Sciatic nerve (tissue), 2 donors: Measurements from ENCODE around the gene NIP7. TPM values are rescaled to one million over a fixed set of nuclear protein-coding genes. Genes with fewer than 3 reads are reported as not detected.

Source experiments
- ATAC-seq: fragments of 200-7000 bp; cut with Tn5 transposase; one replicate; pipeline ENCODE4 v1.9.1; 2020; ENCODE audit warnings: mild to moderate bottlenecking, moderate library complexity
- DNase-seq: peaks from one replicate; pipeline ENCODE4 v3.0.0-alpha.2; 2020; ENCODE audit warnings: low spot score
- intact Hi-C: fragments of 100-400 bp; cut with DNase I; formaldehyde crosslinking; loops from one replicate; pipeline ENCODE4 v1.14.2; 2022
- total RNA-seq: library from RNA; stranded (reverse); fragmentation: NEBNext Ultra II Directional; extraction: Animal tissue kit (Norgen Biotek cat#: 25700); gene quantifications from one replicate; pipeline ENCODE4 v1.2.1, GENCODE V29; 2021
- donor health status: DM: no; HTN: no; CAD: no.
- donor health status: DM: no; HTN: no; CAD: no.

NIP7 gene
- total RNA-seq, 1 donor from 2014 or later = 10.5 TPM

DNA sequence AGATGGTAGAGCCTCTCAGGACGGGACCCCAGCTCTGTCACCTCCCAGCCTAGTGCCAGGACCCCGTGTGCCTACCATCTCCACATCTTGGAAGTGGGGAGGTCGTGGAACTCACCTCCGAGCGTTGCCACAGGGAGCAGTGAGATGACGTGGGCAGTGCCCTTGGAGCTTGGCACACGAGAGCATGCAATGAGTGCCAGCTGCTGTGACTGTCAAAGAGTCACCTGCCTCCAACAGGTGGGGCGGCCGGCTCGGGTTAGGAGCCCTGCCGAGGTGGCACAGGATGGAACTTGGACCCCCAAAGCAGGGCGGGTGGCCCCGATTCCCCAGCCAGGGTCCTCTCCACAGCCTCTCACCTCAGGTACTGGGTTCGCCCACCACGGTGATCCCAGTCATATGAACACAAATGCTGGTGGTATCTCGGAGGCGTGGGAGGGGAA is 23.0 kb upstream of the NIP7 start:
- intact Hi-C loops = no loop called here
- no peak for DNase-seq
- no peak for ATAC-seq

- DNase-seq (no peak), ATAC-seq (no peak)
- intact Hi-C loops = no loop called here
These were observed 21.2 kb upstream of the NIP7 start for GRCh38 chr16:69318177-69318910.

- intact Hi-C loops = no loop called here
- ATAC-seq (no peak), DNase-seq (no peak)
These were observed 20.7 kb upstream of the NIP7 start for GRCh38 chr16:69318911-69319289.

DNA sequence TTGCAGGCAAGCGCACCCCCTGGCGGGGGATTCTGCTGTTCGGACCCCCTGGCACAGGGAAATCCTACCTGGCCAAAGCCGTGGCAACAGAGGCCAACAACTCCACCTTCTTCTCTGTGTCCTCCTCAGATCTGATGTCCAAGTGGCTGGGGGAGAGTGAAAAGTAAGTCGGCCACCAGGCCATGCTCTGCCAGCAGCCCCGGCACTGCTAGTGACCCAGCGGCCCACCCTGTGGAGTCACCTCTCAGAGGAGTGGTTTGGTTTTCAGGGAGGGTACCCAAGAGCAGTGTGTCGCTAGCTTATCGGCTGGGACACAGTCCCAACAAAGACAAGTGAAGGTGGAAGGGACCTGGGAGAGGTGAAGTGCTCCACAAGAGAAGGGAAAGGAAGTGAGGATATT is 20.2 kb upstream of the NIP7 start:
- intact Hi-C loops = no loop called here
- ATAC-seq = no peak
- DNase-seq = no peak

GRCh38 chr16:69319826-69320739 is 19.5 kb upstream of the NIP7 start:
- ATAC-seq (no peak), DNase-seq (no peak)

GRCh38 chr16:69320740-69321073 is 18.9 kb upstream of the NIP7 start:
- intact Hi-C loops = no loop called here
- DNase-seq (peak; percentile 39), ATAC-seq (no peak)

More at GRCh38 chr16:69319826-69320739, 19.5 kb upstream of the NIP7 start:
- intact Hi-C loops = no loop called here

- intact Hi-C loops = no loop called here
- no peak for ATAC-seq
- DNase-seq = peak; percentile 53
These were observed 18.5 kb upstream of the NIP7 start for GRCh38 chr16:69321080-69321479.

DNA sequence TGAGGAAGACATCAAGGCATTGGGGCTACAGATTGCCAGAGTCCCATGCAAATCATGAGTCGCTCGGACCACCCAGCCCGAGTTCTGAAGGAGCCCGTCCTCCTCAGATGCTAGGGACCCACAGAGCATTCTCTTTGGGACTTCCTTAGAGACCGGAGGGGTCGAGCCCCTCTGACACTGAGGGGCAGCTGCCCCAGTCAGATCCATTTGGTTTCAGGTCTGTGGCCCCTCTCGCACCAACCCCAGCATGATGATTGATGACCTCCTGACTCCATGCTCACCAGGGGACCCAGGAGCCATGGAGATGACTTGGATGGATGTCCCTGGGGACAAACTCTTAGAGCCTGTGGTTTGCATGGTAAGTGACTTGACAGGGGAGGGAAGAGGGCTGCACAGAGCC is 17.2 kb upstream of the NIP7 start:
- intact Hi-C loops = no loop called here
- ATAC-seq (no peak), DNase-seq (no peak)

DNA sequence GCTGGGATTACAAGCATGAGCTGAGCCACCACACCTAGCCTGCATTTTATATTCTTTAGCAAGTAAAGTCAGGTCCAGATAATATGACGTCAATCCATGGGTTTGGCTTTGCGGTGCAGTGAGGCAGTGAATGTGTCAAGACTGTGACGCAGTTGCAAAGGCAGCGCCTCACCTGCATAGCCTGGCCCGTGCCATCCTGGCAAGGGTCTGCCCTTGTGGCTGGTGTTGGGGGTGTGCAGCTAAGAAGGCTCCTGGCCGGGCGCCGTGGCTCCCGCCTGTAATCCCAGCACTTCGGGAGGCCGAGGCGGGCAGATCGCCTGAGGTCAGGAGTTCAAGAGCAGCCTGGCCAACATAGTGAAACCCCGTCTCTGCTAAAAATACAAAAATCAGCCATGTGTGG is 16.2 kb upstream of the NIP7 start:
- intact Hi-C loops = no loop called here
- no peak for DNase-seq

DNA sequence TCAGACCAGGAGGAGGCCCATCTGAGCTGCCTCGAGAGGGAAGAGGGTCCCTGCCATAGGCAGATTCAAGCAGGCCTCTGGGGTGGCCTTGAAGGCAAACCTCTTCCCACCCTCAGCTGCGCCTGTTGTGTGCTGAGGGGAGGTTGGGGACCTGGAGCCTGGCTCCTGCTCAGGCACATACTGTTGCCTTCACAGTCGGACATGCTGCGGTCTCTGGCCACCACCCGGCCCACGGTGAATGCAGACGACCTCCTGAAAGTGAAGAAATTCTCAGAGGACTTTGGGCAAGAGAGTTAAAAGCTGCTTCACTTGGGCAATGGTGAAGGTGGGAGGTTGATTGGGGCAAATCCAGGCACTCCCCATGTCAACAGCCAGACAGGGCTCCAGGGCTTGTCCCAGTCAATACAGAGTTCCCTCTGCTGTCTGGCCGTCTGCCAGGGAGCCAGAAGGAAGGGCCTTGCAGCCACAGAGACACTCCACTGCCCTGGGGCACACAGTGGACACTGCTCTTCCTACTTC is 15.5 kb upstream of the NIP7 start:
- peak; percentile 59 for ATAC-seq

More for the DNA sequence above, 16.2 kb upstream of the NIP7 start:
- ATAC-seq = no peak

DNA sequence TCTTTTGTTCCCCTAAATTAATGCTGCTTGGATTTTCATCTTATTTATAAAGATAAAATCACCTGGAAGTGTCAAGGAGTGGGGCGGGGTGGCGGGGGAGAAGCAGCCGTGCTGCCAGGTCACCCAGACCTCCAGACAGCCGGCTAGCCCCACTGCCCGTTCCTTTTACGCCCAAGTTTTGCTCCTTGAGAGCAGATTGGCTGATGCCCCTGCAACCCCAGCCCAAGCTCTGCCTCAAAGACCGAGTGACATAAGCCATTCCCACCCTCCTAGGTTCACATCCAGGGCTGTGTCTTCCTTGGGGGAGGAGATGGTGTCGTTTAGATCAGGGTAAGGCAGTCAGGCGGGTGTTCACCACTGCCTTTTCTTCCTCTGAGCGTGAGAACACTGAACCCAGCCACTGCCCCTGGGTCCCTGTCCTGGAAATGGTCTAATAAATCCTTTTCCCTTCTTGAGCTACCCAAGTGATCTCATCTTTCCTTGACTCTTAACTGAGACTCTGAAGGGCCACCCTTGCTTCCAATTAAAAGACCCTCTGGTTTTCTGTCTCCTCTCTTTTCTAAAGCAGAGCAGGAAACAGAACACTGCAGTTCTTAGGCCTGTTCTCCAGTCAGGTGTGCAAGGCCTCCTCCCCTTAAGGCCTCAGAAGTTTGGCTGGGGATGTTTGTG is 14.9 kb upstream of the NIP7 start:
- ATAC-seq (no peak), DNase-seq (no peak)
- intact Hi-C loops = no loop called here

More for the DNA sequence above, 15.5 kb upstream of the NIP7 start:
- intact Hi-C loops = no loop called here
- peak; percentile 82 for DNase-seq

- intact Hi-C loops = no loop called here
- ATAC-seq = no peak
These were observed 13.8 kb upstream of the NIP7 start for GRCh38 chr16:69325784-69326171.

GRCh38 chr16:69326172-69326873 is 13.2 kb upstream of the NIP7 start:
- intact Hi-C loops = no loop called here
- ATAC-seq = no peak
- DNase-seq = no peak

More at GRCh38 chr16:69325784-69326171, 13.8 kb upstream of the NIP7 start:
- peak; percentile 46 for DNase-seq

DNA sequence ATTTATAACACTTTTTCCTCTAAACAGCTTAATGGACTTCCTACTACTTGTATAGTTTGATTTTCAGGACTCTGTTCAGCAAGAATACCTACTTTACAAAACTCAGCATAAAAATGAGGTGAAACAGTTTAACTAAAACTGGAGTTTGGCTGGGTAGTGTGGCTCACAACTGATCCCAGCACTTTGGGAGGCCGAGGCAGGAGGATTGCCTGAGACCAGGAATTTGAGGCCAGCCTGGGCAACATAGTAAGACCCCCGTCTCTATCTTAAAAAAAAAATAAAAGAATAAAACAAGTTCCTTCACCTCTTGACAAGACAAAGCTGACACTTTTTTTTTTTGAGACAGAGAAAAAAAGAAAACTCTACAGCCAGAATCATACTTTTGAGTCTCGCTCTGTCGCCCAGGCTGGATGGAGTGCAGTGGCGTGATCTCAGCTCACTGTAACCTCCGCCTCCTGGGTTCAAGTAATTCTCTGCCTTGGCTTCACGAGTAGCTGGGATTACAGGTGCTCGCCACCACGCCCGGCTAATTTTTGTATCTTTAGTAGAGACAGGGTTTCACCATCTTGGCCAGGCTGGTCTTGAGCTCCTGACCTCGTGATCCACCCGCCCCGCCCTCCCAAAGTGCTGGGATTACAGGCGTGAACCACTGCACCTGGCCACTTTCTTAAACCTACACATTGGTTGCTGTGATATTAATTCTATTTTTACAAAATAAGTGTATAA is 11.8 kb upstream of the NIP7 start:
- DNase-seq = no peak

DNA sequence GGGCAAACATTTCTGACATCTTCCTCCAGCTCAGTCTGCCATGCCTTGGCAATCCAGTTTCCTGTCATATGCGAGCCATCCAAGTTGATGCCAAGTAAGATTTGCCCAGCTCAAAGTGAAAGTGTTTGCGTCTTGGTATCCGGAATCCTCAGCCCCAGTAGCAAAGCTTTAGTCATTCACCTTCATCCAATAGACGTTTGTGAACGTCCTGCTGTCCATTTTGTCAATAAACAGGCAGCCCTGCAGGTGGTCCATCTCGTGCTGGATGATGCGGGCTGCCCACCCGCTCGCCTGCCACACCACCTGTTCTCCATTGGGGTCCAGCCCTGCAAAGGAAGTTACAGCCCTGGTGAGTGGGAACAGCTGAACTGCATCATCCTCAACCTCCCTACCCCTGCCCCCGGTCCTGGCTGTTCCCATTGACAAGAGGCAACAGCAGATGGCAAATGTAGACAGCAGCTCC is 10.7 kb upstream of the NIP7 start:
- ATAC-seq (no peak), DNase-seq (peak; percentile 52)

More for the DNA sequence above, 11.8 kb upstream of the NIP7 start:
- intact Hi-C loops = no loop called here
- ATAC-seq = no peak

DNA sequence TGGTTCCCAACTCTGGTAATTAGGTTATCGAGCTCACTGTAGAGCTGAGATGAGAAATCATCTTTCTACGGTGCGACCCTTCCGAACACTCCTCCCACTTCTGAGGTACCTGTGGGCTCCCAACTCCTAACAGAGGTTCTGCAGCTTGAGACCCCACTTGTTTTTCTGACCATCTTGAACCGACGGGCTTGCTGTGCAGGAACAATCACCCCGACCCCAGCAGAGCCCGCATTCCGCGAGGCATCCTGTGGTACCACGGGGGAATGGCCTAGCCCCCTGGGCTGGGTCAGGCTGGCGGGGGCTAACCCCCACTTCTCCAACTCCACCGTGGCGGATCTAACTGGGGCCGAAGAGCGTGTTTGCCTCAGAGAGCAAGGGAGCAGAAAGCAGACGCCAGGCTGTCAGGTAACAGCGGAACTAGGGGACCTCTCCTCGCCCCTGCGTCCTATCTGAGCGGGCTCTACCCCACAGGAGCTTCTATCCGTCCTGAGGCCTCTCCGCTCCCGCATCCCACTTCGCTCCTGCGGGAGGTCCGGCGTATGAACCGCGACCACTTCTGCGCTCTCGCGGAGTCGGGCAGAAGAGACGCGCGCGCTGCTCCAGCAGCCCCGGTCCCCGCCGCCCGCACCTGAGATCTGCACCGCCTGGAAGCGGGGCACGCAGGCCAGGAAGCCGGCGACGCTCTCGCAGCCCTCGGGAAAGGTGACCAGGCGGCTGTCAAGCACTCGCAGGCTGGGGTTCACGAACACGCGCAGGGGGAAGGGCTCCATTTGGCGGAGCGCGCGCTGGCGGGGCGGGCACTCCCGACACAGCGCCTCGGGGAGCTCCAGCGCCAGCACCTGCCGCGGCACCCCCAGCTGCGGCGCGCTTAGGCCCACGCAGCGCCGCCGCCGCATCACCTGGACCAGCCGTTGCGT is 9.9 kb upstream of the NIP7 start:
- intact Hi-C loops = no loop called here
- ATAC-seq (no peak), DNase-seq (peak; percentile 61)

More for the DNA sequence above, 10.7 kb upstream of the NIP7 start:
- intact Hi-C loops = no loop called here
